Memory B cell (primary cell): ENCODE results near the gene DCPS.
"Not testable (repeated sequence)": the region's sequence is repeated elsewhere in the genome, so short reads cannot be mapped to it uniquely, and the experiment has no call there.

Experiments
- ATAC-seq: fragments of 150-1000 bp; cut with Tn5 transposase; 2 replicates; pipeline ENCODE4 v1.10.0; 2021; ENCODE audit warnings: low read depth, mild to moderate bottlenecking, moderate library complexity
- DNase-seq, 2 donors: peaks; one replicate each; pipeline ENCODE4 v3.0.0; 2022; ENCODE audit warnings: low spot score in 2 of 2
- H3K27ac Mint-ChIP-seq: one replicate; pipeline ENCODE4 v1.8.0; 2022; ENCODE audit warnings: mild to moderate bottlenecking, moderate library complexity, mixed read lengths
- H3K27me3 Mint-ChIP-seq: one replicate; pipeline ENCODE4 v1.8.0; 2022; ENCODE audit warnings: mixed read lengths
- H3K36me3 Mint-ChIP-seq: one replicate; pipeline ENCODE4 v1.8.0; 2022; ENCODE audit warnings: mild to moderate bottlenecking, mixed read lengths
- H3K4me1 Mint-ChIP-seq: one replicate; pipeline ENCODE4 v1.8.0; 2022; ENCODE audit warnings: mixed read lengths
- H3K4me3 Mint-ChIP-seq: one replicate; pipeline ENCODE4 v1.8.0; 2022; ENCODE audit warnings: mild to moderate bottlenecking, moderate library complexity, mixed read lengths
- H3K9me3 Mint-ChIP-seq: one replicate; pipeline ENCODE4 v1.8.0; 2022; ENCODE audit warnings: mixed read lengths

DCPS gene

DNA sequence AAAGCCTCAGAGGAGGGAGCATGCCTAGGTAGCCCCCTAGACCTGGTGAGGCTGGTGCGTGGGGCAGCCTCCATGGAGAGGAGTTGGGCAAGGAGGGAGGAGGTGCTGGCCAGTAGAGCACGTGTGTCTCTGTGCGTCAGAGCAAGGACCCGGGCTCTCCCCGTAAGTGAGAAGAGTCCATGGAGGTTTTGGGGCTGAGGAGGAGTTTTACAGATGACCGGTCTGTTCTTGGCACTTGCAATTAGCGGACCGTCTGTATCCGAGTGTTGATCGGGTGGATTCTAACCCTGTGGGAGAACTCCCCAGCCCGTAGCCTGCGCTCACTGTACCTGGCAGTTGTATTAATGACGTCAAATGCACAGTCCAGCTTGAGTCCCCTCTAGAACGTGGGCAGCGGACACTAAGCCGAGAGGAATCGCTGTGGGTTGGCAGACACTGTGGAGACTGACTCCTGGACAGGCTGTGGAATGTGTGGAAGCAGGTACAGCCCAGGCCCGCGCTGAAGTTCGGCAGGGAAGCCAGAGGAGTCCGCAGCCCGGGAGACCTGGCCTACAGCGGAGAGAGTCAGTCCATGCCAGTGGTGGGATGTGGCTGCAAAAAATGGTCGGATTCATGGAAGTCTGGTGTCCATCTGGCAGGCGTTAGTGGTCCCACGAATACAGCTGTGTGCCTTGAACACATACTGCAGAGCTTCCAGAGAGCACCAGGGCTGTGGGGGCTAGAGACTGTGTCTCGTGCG is 70.9 kb downstream of the DCPS start:
- H3K36me3 Mint-ChIP-seq, H3K4me3 Mint-ChIP-seq, H3K4me1 Mint-ChIP-seq, DNase-seq, ATAC-seq, H3K9me3 Mint-ChIP-seq, H3K27me3 Mint-ChIP-seq, H3K27ac Mint-ChIP-seq: not testable (repeated sequence)

DNA sequence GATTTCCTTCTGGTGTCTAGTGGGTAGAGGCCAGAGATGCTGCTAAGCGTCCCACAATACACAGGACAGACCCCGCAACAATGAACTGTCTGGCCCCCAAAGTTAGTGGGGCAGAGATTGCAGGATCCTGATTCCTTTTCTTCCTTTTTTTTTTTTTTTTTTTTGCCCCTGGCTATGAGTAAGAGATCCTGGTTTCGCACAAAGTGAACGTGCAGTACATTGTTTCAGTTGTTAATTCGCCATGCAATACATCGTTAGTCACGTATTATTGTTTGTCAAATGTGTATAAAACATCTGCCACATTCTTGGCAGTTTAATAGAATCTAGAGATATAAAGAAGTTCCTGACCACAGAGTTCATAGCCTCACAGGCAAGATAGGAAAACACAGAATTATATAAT is 71.9 kb downstream of the DCPS start:
- H3K27ac Mint-ChIP-seq = no peak overlapping the region
- H3K4me3 Mint-ChIP-seq = no peak overlapping the region
- ATAC-seq = no peak
- H3K36me3 Mint-ChIP-seq = no peaks in the 10 kb centered on the region
- no peak for DNase-seq
- no peaks in the 10 kb centered on the region for H3K9me3 Mint-ChIP-seq
- no peaks in the 10 kb centered on the region for H3K4me1 Mint-ChIP-seq
- H3K27me3 Mint-ChIP-seq = no peaks in the 10 kb centered on the region

DNA sequence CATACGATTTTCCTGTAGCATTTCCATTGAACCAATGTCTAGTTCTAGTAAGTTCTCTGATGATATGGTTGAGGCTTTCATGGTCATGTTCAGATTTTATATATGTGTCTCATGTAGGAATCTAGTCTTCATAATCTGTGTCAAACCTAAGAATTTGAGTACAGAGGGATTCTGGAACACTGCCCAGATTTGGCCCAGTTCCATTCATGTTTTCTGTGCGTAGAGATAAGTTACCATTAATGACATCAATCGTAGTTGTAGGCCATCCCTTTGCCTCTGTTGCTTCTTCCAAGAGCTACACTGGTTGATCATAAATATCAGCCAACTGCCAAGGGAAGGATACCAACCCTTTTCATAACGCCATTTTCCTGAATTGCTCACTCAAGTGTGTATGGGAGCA is 74.9 kb downstream of the DCPS start:
- H3K4me1 Mint-ChIP-seq = no peaks in the 10 kb centered on the region
- H3K27ac Mint-ChIP-seq = no peak overlapping the region
- H3K9me3 Mint-ChIP-seq = no peaks in the 10 kb centered on the region
- no peaks in the 10 kb centered on the region for H3K27me3 Mint-ChIP-seq
- no peak for ATAC-seq
- no peaks in the 10 kb centered on the region for H3K36me3 Mint-ChIP-seq
- H3K4me3 Mint-ChIP-seq = no peak overlapping the region
- no peak for DNase-seq

DNA sequence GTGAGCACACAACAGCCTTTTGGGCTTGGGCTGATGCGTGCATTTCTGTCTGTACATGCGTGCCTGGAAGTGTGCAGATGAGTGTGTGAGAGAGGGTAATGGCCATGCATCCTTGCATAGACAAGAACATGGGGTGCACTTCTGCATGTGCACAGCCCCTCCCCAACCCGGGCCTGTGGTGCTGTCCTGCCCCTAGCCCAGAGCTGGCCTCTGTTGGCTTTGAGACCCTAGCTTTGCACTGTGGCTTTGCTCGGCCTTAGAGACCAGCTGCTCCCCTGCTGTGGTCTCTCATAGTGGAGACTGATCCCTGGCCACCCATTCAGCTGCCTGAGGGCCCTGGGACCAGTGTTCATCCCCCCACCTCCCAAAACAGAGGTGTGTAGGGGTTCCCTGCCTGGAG is 77.0 kb downstream of the DCPS start:
- Mint-ChIP-seq H3K4me3 (no peak overlapping the region), H3K27ac (no peak overlapping the region), H3K9me3 (no peaks in the 10 kb centered on the region), H3K27me3 (no peaks in the 10 kb centered on the region), H3K36me3 (no peaks in the 10 kb centered on the region), H3K4me1 (no peaks in the 10 kb centered on the region)
- ATAC-seq (no peak), DNase-seq (no peak)

DNA sequence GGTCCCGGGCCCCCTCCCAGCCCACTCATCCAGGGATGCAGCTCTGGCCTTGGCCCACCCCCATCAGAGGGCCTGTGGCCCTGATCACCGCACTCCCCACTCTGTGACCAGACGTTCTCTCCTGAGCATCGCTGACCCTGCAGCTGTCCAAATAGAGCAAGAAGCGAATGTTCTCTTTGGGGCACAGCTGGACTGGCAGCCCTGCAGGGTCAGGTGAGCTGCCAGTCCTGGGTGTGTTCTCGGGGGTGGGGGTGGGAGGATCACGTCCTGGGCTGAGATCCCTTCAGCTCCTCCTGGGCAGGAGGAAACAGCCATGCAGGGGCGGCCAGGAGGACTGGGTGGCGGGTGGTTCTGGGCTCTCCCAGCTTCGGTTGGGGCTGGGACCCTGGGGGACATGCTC is 78.1 kb downstream of the DCPS start:
- not testable (repeated sequence) for H3K9me3 Mint-ChIP-seq, ATAC-seq, H3K4me3 Mint-ChIP-seq, H3K4me1 Mint-ChIP-seq, DNase-seq, H3K27me3 Mint-ChIP-seq, H3K27ac Mint-ChIP-seq, H3K36me3 Mint-ChIP-seq

DNA sequence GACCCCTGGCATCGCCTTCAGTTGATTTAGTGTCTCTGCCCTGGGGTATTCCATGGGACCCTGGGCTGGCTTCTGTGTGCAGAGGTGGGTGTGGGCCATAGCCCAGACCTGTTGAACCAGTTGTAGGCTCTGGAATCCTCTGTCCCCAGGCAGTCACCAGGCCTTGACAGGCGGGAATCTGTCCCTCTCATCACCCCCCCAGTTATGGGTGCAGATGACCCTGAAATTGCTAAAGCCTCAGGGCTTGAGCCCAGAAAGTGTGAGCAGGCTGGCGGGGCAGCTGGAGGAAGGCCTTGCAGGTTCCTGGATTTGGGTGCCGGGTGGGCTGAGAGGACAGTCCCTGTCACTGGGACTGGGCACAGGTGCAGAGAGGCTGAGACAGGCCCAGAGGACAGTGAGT is 78.8 kb downstream of the DCPS start:
- not testable (repeated sequence) for H3K27me3 Mint-ChIP-seq, H3K4me1 Mint-ChIP-seq, H3K36me3 Mint-ChIP-seq, H3K4me3 Mint-ChIP-seq, ATAC-seq, H3K9me3 Mint-ChIP-seq, H3K27ac Mint-ChIP-seq, DNase-seq

DNA sequence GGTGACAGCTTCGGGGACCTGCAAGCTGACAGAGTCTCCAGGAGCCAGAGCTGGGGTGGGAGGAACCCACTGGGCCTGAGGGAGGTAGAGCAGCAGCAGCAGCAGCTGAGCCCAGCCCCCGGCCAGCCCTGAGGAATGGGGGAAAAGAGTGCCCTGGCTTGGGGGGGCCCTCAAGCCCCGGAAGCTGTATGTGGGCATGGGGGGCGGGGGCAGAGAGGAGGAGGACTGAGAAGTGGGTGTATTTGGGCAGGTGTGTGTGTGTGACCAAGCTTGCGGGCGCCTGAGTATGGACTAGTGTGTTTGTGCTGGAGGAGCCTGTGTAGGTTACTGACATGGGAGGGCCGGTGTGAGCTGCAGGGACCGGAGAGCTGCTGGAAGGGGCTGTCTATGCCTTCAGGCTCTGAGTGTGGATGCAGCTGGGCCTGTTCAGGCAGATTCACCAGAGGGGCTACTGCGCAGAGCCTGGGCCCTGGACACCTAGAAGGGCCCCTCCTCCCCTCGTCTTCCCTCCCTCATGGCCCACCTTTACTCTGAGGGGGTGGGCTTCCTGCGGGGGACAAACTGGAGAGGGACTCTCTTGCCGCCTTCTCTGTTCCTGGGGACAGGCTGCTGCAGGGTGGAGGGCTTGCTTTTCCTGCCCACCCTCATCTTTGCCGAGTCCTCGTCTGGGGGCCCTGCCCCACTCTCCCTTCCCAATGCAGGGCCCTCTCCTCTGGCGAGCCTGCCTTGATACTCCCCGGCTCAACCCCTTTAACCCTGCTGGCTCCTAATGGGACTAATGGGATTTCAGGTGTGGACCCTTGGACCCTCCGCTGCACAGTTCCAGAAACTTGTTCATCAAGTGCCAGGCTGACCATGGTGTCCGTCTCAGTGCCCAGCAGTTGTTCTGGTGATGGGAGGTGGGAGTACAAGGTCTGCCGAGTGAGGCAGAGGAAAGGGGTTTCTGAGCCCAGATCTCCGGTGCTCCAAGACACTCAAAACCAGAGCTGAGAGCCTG is 79.8 kb downstream of the DCPS start:
- H3K27ac Mint-ChIP-seq = no peak overlapping the region
- H3K4me1 Mint-ChIP-seq = no peaks in the 10 kb centered on the region
- H3K36me3 Mint-ChIP-seq = no peaks in the 10 kb centered on the region
- DNase-seq (no peak), ATAC-seq (no peak)
- no peaks in the 10 kb centered on the region for H3K27me3 Mint-ChIP-seq
- H3K4me3 Mint-ChIP-seq = no peak overlapping the region
- no peaks in the 10 kb centered on the region for H3K9me3 Mint-ChIP-seq

DNA sequence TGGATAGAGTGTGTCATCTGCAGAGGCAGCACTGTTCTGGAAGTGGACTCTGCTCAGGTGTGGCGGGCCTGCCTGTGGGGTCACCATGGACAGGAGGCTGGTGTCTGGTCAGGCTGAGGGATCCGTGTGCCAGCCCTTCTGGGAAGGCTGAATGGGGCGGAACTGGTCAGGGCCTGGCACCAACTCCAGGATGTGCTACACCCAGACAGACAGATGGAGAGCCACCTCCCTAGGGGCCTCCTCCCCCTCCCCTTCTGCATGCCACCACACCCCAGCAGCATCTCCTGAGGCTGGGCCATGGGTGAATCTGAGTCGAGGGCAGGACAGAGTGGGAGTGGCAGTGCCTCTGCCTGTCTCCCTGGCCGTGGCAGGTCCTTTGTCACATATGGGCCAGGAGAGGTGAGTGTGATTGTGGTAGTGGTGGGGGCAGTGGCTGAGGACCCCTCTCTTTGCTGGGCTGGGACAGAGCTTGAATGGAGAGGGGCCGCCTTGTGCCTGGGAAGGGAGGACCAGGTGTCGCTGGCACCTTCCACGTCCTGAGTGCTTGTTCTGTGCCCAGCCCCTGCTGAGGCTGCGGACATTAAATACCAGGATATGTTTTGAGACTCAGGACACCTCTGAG is 80.7 kb downstream of the DCPS start:
- Mint-ChIP-seq H3K4me1 (no peaks in the 10 kb centered on the region), H3K9me3 (no peaks in the 10 kb centered on the region), H3K4me3 (no peak overlapping the region), H3K27me3 (no peaks in the 10 kb centered on the region), H3K36me3 (no peaks in the 10 kb centered on the region), H3K27ac (no peak overlapping the region)
- DNase-seq (no peak), ATAC-seq (no peak)

DNA sequence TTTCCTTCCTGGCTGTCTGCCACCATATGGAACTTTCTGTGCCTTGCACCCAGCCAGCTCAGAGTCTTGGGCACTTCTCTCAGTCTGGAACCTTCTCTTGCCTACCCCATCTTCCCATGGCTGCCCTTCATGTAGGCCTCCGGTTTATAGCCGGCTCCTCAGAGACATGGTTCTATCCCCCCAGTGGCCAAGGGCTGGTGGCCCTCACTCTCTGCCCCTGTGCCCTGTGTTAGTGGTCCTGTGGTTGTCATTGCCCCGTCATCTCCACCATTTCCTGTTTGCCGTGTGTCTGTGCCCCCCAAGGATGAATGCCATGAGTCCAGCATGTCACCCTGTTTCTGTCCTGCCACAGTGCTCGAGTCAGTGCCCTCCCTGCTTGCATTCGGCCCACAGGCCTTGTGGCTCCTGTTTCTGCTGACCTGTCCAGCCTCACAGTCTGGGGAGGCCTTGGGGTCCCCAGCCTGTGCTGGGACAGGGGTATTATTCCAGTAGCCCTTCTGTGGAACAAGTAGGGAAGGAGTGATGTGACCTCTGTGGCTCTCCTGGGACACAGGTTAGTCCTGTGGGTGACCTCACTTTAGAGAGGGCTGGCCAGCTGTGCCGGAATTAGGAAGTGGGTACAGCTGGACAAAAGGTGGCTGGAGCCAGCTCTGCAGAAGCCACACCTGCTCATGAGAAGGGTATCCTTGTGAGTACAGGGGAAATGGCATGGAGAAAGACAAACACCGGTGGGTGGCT is 82.3 kb downstream of the DCPS start:
- ATAC-seq (no peak), DNase-seq (no peak)
- Mint-ChIP-seq H3K36me3 (no peaks in the 10 kb centered on the region), H3K27ac (no peak overlapping the region), H3K27me3 (no peaks in the 10 kb centered on the region), H3K9me3 (no peaks in the 10 kb centered on the region), H3K4me1 (no peaks in the 10 kb centered on the region), H3K4me3 (no peak overlapping the region)

DNA sequence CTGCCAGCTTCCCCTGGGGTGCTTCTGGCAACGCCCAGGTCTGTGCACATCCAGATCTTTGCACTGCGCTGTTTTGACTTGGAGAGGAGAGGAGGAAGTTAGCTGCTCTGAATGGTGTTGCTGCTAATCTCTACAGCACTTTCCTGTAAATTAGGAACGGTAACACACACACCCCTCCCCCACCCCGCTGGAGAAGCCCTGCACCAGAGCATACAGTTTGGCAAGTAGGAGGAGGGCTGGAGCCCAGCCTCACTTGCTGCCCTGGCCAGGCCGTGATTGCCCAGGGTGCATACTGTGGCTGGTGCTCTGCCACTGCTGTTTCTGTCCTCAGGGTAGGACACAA is 82.8 kb downstream of the DCPS start:
- H3K4me3 Mint-ChIP-seq, H3K27me3 Mint-ChIP-seq, DNase-seq, ATAC-seq, H3K9me3 Mint-ChIP-seq, H3K4me1 Mint-ChIP-seq, H3K36me3 Mint-ChIP-seq, H3K27ac Mint-ChIP-seq: not testable (repeated sequence)

DNA sequence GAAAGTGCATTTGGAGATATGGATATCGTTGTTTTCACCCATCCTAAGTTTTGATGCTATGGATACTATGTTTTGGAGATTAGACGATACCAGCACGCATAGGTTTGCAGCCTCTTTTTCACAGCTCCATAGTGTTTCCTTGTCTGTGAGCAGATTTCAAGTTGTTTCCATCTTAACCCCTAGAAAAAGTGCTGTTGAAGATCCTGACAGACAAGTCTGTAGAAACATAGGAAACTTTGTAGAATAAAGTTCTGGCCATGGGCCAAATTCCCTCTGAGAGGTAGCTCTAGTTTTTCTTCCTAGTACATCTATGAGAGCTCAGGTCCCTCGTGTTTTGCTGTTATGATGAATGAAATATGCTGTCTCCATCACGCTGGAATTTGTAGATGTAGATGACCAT is 84.0 kb downstream of the DCPS start:
- no peaks in the 10 kb centered on the region for H3K9me3 Mint-ChIP-seq
- no peak overlapping the region for H3K27ac Mint-ChIP-seq
- H3K4me1 Mint-ChIP-seq = peaks cover 7% of the 10 kb centered on the region
- H3K4me3 Mint-ChIP-seq = no peak overlapping the region
- ATAC-seq = no peak
- no peaks in the 10 kb centered on the region for H3K36me3 Mint-ChIP-seq
- DNase-seq = no peak
- H3K27me3 Mint-ChIP-seq = peaks cover 1% of the 10 kb centered on the region

DNA sequence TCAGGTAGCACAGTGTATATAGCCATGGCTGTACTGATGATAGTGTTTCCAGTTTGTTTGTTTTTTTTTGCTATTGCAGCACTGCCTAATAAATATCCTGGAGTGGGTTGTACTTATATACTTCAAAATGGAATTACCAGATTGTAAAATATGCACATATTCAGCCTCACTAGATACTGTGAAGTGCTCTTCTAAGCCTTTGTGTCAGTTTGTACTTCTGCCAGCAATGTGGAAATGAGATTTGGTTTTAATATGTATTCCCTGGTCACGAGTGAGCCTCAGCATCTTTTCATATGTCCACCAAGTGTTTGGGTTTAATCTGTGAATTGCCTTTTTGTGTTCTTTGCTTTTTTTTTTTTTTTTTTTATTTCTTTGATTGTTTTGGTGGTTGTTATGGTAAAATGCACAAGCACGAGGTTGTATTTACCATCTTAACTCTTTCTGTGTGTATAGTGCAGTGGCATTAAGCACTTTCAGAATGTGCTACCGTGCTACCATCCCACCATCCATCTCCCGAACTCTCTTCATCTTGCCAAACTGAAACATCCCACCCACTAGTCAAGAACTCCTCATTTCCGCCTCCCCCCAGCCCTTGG is 86.5 kb downstream of the DCPS start:
- no peaks in the 10 kb centered on the region for H3K9me3 Mint-ChIP-seq
- no peak overlapping the region for H3K4me3 Mint-ChIP-seq
- H3K36me3 Mint-ChIP-seq = no peaks in the 10 kb centered on the region
- no peak for ATAC-seq
- H3K4me1 Mint-ChIP-seq = peaks cover 10% of the 10 kb centered on the region
- no peak for DNase-seq
- H3K27me3 Mint-ChIP-seq = peaks cover 7% of the 10 kb centered on the region
- H3K27ac Mint-ChIP-seq = no peak overlapping the region

DNA sequence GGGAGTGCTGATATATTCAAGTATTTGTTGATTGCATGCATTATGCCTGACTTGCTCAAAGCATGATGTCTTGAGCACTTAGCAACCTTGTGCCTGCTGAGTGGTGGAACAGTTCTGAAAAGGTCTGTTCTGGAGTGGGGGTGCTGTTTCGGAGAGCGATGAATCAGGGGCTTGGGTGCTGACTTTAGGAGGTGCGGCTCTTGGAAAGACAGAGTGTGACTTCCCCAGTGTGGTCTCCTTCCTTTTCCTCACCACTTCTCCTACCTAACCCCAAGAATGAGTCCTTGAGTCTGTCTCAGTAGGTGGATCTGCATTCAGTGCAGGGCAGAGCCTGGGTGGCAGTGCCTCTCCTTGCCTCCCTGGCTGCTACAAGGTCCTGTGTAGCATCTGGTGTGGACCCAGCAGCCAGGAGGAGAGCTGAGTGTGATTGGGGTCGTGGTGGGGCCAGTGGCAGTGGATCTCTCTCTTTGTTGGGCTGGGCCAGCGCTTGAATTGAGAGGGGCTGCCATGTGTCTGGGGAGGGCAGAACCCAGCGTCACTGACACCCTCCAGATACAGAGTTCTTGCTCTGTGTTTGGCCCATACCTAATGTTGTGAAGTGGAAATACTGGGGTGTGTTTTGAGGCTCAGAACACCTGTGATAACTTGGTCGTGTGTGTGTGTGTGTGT is 87.6 kb downstream of the DCPS start:
- Mint-ChIP-seq H3K27ac (no peak overlapping the region), H3K4me3 (no peak overlapping the region), H3K9me3 (no peaks in the 10 kb centered on the region), H3K36me3 (no peaks in the 10 kb centered on the region), H3K4me1 (peaks cover 10% of the 10 kb centered on the region), H3K27me3 (peaks cover 7% of the 10 kb centered on the region)
- no peak for DNase-seq
- no peak for ATAC-seq
